Neural crest cell (in vitro differentiated cells): ENCODE results near the gene NSMF. TPM values are rescaled to one million over a fixed set of nuclear protein-coding genes. Genes with fewer than 3 reads are reported as not detected.

ENCODE experiments used
- DNase-seq: peaks from one replicate; pipeline ENCODE4 v3.0.0; 2021; ENCODE audit warnings: low read depth, mixed read lengths, low spot score
- H3K27ac Mint-ChIP-seq: one replicate; pipeline ENCODE4 v1.8.0; 2021; ENCODE audit warnings: mild to moderate bottlenecking, mixed read lengths; ENCODE audit not compliant: unreplicated experiment
- H3K27me3 Mint-ChIP-seq: 2 replicates; pipeline ENCODE4 v1.8.0; 2021; ENCODE audit warnings: low read depth, mild to moderate bottlenecking, mixed read lengths
- H3K36me3 Mint-ChIP-seq: 2 replicates; pipeline ENCODE4 v1.8.0; 2021; ENCODE audit warnings: low read depth, mild to moderate bottlenecking, mixed read lengths
- H3K4me1 Mint-ChIP-seq: 2 replicates; pipeline ENCODE4 v1.8.0; 2021; ENCODE audit warnings: mixed read lengths
- H3K4me3 Mint-ChIP-seq: one replicate; pipeline ENCODE4 v1.8.0; 2021; ENCODE audit warnings: mild to moderate bottlenecking, mixed read lengths
- H3K9me3 Mint-ChIP-seq: 2 replicates; pipeline ENCODE4 v1.8.0; 2021; ENCODE audit warnings: mixed read lengths
- CTCF ChIP-seq: fragments of 200-600 bp; sonication (generic); conservative IDR thresholded peaks from 2 replicates; pipeline ENCODE4 v1.5.0; 2021; ENCODE audit warnings: antibody characterized with exemption, mild to moderate bottlenecking
- total RNA-seq: library from RNA; stranded (reverse); gene quantifications from 2 replicates; pipeline ENCODE4 v1.2.1, GENCODE V29; 2021

The NSMF gene
- total RNA-seq, 1 donor from 2014 or later, result 64.4 TPM

- no peak for DNase-seq
- Mint-ChIP-seq H3K27ac (no peak overlapping the region), H3K4me1 (peaks cover 4% of the 10 kb centered on the region), H3K27me3 (peaks cover 3% of the 10 kb centered on the region), H3K4me3 (peak overlapping the region; percentile 64), H3K9me3 (no peaks in the 10 kb centered on the region), H3K36me3 (no peaks in the 10 kb centered on the region)
- TF ChIP-seq CTCF, result no peak
Observed at GRCh38 chr9:137455359-137455991, 3.7 kb downstream of the NSMF start.

GRCh38 chr9:137454597-137455358, 4.4 kb downstream of the NSMF start:
- Mint-ChIP-seq H3K27ac (no peak overlapping the region), H3K4me3 (peak overlapping the region; percentile 15), H3K4me1 (peaks cover 4% of the 10 kb centered on the region), H3K9me3 (no peaks in the 10 kb centered on the region), H3K36me3 (no peaks in the 10 kb centered on the region), H3K27me3 (peaks cover 3% of the 10 kb centered on the region)
- TF ChIP-seq CTCF, result no peak
- no peak for DNase-seq

DNA sequence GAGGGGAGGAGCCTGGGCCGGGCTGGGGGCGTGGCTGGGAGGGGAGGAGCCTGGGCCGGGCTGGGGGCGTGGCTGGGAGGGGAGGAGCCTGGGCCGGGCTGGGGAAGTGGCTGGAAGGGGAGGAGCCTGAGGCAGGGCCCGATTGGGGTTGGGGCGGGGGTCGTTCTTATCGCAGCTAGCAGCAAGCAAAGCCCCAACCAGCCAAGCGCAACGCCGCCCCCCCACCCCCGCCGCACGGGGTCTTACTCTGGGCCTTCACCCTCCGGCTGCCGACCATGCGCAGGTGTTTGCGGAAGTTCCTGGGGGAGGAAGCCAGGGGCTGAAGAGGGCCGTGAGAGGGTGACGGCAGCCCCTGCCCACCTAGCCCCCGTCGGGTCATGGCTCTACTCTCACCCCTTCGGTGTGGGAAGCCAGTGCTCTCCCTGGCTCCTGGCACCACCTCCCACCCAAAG, 5.0 kb downstream of the NSMF start:
- peaks cover 3% of the 10 kb centered on the region for H3K27me3 Mint-ChIP-seq
- H3K4me1 Mint-ChIP-seq, result peaks cover 4% of the 10 kb centered on the region
- H3K36me3 Mint-ChIP-seq, result no peaks in the 10 kb centered on the region
- H3K4me3 Mint-ChIP-seq, result peak overlapping the region; percentile 15
- no peaks in the 10 kb centered on the region for H3K9me3 Mint-ChIP-seq
- no peak overlapping the region for H3K27ac Mint-ChIP-seq
- peak; percentile 47 for DNase-seq
- TF ChIP-seq CTCF, result no peak

DNA sequence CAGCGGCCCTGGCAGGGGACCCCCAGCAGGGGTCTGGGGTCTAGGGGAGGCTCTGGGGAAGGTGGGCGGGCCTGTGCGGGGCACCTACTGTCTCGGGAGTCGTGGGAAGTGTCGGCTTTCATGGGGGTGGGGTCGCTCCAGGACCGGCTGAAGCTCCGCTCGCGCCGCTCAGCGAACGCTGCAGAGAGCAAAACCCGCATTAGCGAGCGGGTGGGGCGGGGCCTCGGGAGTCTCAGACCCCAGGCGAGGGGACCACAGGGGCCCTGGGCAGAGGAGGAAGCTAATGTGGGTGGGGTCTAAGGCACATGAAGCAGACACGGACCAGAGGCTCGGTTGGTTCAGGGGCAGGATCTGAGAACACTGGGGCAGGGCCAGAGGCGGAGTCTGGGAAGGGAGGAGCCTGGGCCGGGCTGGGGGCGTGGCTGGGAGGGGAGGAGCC, 5.5 kb downstream of the NSMF start:
- peak overlapping the region; percentile 83 for H3K27ac Mint-ChIP-seq

More for the DNA sequence above, 5.5 kb downstream of the NSMF start:
- TF ChIP-seq CTCF, result no peak
- Mint-ChIP-seq H3K4me1 (peaks cover 4% of the 10 kb centered on the region), H3K36me3 (no peaks in the 10 kb centered on the region), H3K27me3 (peaks cover 3% of the 10 kb centered on the region), H3K4me3 (peak overlapping the region; percentile 90), H3K9me3 (no peaks in the 10 kb centered on the region)
- peak; percentile 72 for DNase-seq
